Breast epithelium (tissue), 4 donors: ENCODE data around the gene TNK1. TPM values are rescaled to one million over a fixed set of nuclear protein-coding genes. Genes with fewer than 3 reads are reported as not detected.

Experiments used
- DNase-seq, 2 donors: peaks; one replicate each; pipeline ENCODE4 v3.0.0-alpha.2; 2019; ENCODE audit warnings: low spot score in 2 of 2
- H3K27ac ChIP-seq, 2 donors: fragments of 200-600 bp; sonication (generic) in 1 of 2; one replicate each; pipeline ENCODE4 v1.5.1; 2016 to 2019; ENCODE audit warnings: mild to moderate bottlenecking in 1 of 2
- H3K27me3 ChIP-seq, 2 donors: fragments of 200-600 bp; sonication (generic) in 1 of 2; one replicate each; pipeline versions ENCODE4 v1.5.1 to v1.6.0; 2017 to 2019; ENCODE audit warnings: control low read depth in 1 of 2, mild to moderate bottlenecking in 1 of 2
- H3K36me3 ChIP-seq: fragments of 200-600 bp; one replicate; pipeline ENCODE4 v1.5.1; 2019
- H3K4me1 ChIP-seq, 2 donors: fragments of 200-600 bp; sonication (generic); one replicate each; pipeline ENCODE4 v1.5.1; 2016 to 2019; ENCODE audit warnings: control low read depth in 1 of 2
- H3K4me3 ChIP-seq, 3 donors: fragments of 200-600 bp; sonication (generic); 1 replicate in 2 of 3; 2 replicates in 1 of 3; pipeline ENCODE4 v1.5.1; 2016 to 2019; ENCODE audit warnings: mild to moderate bottlenecking in 3 of 3, moderate library complexity in 2 of 3
- H3K9me3 ChIP-seq, 2 donors: fragments of 200-600 bp; sonication (generic) in 1 of 2; one replicate each; pipeline ENCODE4 v1.5.1; 2016 to 2019; ENCODE audit warnings: control low read depth in 1 of 2
- CTCF ChIP-seq, 3 donors: fragments of 450-650 bp; IDR thresholded peaks; one replicate each; pipeline ENCODE4 v1.5.1; 2016 to 2017; ENCODE audit warnings: antibody characterized with exemption in 3 of 3, mild to moderate bottlenecking in 3 of 3, moderate library complexity in 3 of 3
- POLR2A ChIP-seq: fragments of 450-650 bp; IDR thresholded peaks from one replicate; pipeline ENCODE4 v1.6.1; 2016; ENCODE audit warnings: antibody characterized with exemption, mild to moderate bottlenecking, moderate library complexity
- POLR2AphosphoS5 ChIP-seq, 3 donors: sonication (generic); formaldehyde crosslinking; IDR thresholded peaks; one replicate each; pipeline ENCODE4 v1.6.1; 2017; ENCODE audit warnings: antibody characterized with exemption in 3 of 3
- intact Hi-C: fragments of 100-400 bp; cut with DNase I; formaldehyde crosslinking; loops from one replicate; pipeline ENCODE4 v1.15.1; 2023; ENCODE audit warnings: low total_unique reads
- total RNA-seq, 3 donors: library from RNA; depleted of rRNA; stranded (reverse); fragments of >200 nt; gene quantifications; one replicate each; pipeline ENCODE4 v1.1.0, GENCODE V29; 2016

The TNK1 gene
- total RNA-seq, 3 donors from 2014 or later = 1.1 to 22.1 (median 14.4) TPM

GRCh38 chr17:7418472-7419152, 37.7 kb downstream of the TNK1 start:
- no peak overlapping the region for H3K4me3 ChIP-seq
- no peaks in the 10 kb centered on the region for H3K4me1 ChIP-seq
- intact Hi-C loops = no loop called here
- H3K9me3 ChIP-seq = no peaks in the 10 kb centered on the region
- peak overlapping the region in 1 of 2 donors; percentile 32 for H3K27ac ChIP-seq
- no peaks in the 10 kb centered on the region for H3K27me3 ChIP-seq
- no peak for TF ChIP-seq POLR2A
- TF ChIP-seq CTCF (IDR thresholded peaks at IDR 0.05) = no peak
- no peak for TF ChIP-seq POLR2AphosphoS5 (IDR thresholded peaks at IDR 0.05)
- H3K36me3 ChIP-seq = no peaks in the 10 kb centered on the region
- no peak for DNase-seq

- Histone ChIP-seq H3K4me3 (no peak within 1 kb of the TSS), H3K9me3 (no peaks in the 10 kb centered on the region), H3K27me3 (no peaks in the 10 kb centered on the region), H3K36me3 (no peaks in the 10 kb centered on the region), H3K27ac (peak within 1 kb of the TSS in 1 of 2 donors; percentile 32), H3K4me1 (no peaks in the 10 kb centered on the region)
- no peak for DNase-seq
- no peak for TF ChIP-seq POLR2A
- no peak for TF ChIP-seq POLR2AphosphoS5 (IDR thresholded peaks at IDR 0.05)
- intact Hi-C loops = no loop called here
Measured at GRCh38 chr17:7419819-7420610, 39.1 kb downstream of the TNK1 start, which contains the start of gene SPEM1. Gene SPEM1, plus strand, starts transcription at chr17:7420324. Its CDS starts 61 bp downstream, at chr17:7420385.

GRCh38 chr17:7421186-7421585, 40.3 kb downstream of the TNK1 start:
- TF ChIP-seq POLR2A = no peak
- TF ChIP-seq POLR2AphosphoS5 (IDR thresholded peaks at IDR 0.05) = no peak
- TF ChIP-seq CTCF (IDR thresholded peaks at IDR 0.05) = no peak
- no peaks in the 10 kb centered on the region for H3K27me3 ChIP-seq
- intact Hi-C loops = no loop called here
- no peaks in the 10 kb centered on the region for H3K4me1 ChIP-seq
- DNase-seq = no peak
- no peak overlapping the region for H3K4me3 ChIP-seq
- no peaks in the 10 kb centered on the region for H3K36me3 ChIP-seq
- H3K27ac ChIP-seq = no peak overlapping the region
- H3K9me3 ChIP-seq = no peaks in the 10 kb centered on the region

GRCh38 chr17:7423679-7424078, 42.8 kb downstream of the TNK1 start:
- no peaks in the 10 kb centered on the region for H3K9me3 ChIP-seq
- intact Hi-C loops = no loop called here
- TF ChIP-seq CTCF (IDR thresholded peaks at IDR 0.05) = no peak
- H3K4me3 ChIP-seq = no peak overlapping the region
- no peaks in the 10 kb centered on the region for H3K4me1 ChIP-seq
- no peak overlapping the region for H3K27ac ChIP-seq
- H3K36me3 ChIP-seq = no peaks in the 10 kb centered on the region
- H3K27me3 ChIP-seq = no peaks in the 10 kb centered on the region
- no peak for DNase-seq

GRCh38 chr17:7425316-7425715, 44.4 kb downstream of the TNK1 start, which contains the start of gene SPEM2:
Gene SPEM2, plus strand, starts transcription at chr17:7425616. Its CDS starts 73 bp downstream, at chr17:7425689.
- TF ChIP-seq POLR2A (no peak), POLR2AphosphoS5 (IDR thresholded peaks at IDR 0.05) (no peak), CTCF (IDR thresholded peaks at IDR 0.05) (no peak)
- intact Hi-C loops = no loop called here
- Histone ChIP-seq H3K27ac (no peak within 1 kb of the TSS), H3K27me3 (no peaks in the 10 kb centered on the region), H3K4me1 (no peaks in the 10 kb centered on the region), H3K36me3 (no peaks in the 10 kb centered on the region), H3K4me3 (no peak within 1 kb of the TSS), H3K9me3 (no peaks in the 10 kb centered on the region)
- DNase-seq = no peak
